Neuronal stem cell (in vitro differentiated cells): ENCODE measurements around the gene SOX12.

Experiments
- DNase-seq: peaks from one replicate; pipeline ENCODE4 v3.0.0-alpha.2; 2013; ENCODE audit warnings: low spot score
- H2AFZ ChIP-seq: one replicate; pipeline ENCODE4 v1.6.1; 2013; ENCODE audit warnings: mild to moderate bottlenecking, low read length, inconsistent platforms
- H2AK5ac ChIP-seq: 2 replicates; pipeline ENCODE4 v1.6.1; 2013; ENCODE audit warnings: low read depth, mild to moderate bottlenecking, inconsistent platforms, low read length, moderate library complexity, mixed read lengths
- H2BK120ac ChIP-seq: 2 replicates; pipeline ENCODE4 v1.6.1; 2013; ENCODE audit warnings: low read depth, mild to moderate bottlenecking, inconsistent platforms, low read length, moderate library complexity, mixed read lengths
- H2BK12ac ChIP-seq: one replicate; pipeline ENCODE4 v1.6.1; 2013; ENCODE audit warnings: low read length, inconsistent platforms
- H2BK15ac ChIP-seq: 2 replicates; pipeline ENCODE4 v1.6.1; 2013; ENCODE audit warnings: mild to moderate bottlenecking, low read length, inconsistent platforms, mixed read lengths
- H2BK5ac ChIP-seq: one replicate; pipeline ENCODE4 v1.6.1; 2013; ENCODE audit warnings: inconsistent platforms, mild to moderate bottlenecking, low read length, moderate library complexity
- H3K14ac ChIP-seq: one replicate; pipeline ENCODE4 v1.6.1; 2013; ENCODE audit warnings: low read length, inconsistent platforms
- H3K18ac ChIP-seq: 2 replicates; pipeline ENCODE4 v1.6.1; 2013; ENCODE audit warnings: low read length, inconsistent platforms
- H3K23ac ChIP-seq: 2 replicates; pipeline ENCODE4 v1.6.1; 2013; ENCODE audit warnings: low read depth, mild to moderate bottlenecking, mixed read lengths, low read length, inconsistent platforms; ENCODE audit not compliant: poor library complexity
- H3K27ac ChIP-seq: replicated peaks from 3 replicates; pipeline ENCODE4 v1.5.1; 2013; ENCODE audit warnings: low read length, inconsistent platforms
- H3K27me3 ChIP-seq, 3 experiments: 2 replicates each; pipeline ENCODE4 v1.6.1; 2013; ENCODE audit warnings: low read length in 3 of 3, mild to moderate bottlenecking in 2 of 3, inconsistent platforms in 1 of 3, low read depth in 1 of 3, mixed read lengths in 1 of 3, moderate library complexity in 1 of 3; ENCODE audit not compliant: control insufficient read depth in 3 of 3, insufficient read depth in 3 of 3
- H3K36me3 ChIP-seq, 2 donors: replicated peaks in 1 of 2; 2 replicates each; pipeline ENCODE4 v1.6.1; 2013; ENCODE audit warnings: low read length in 2 of 2; ENCODE audit not compliant: control insufficient read depth in 2 of 2, insufficient read depth in 2 of 2
- H3K4ac ChIP-seq: 2 replicates; pipeline ENCODE4 v1.6.1; 2013; ENCODE audit warnings: inconsistent platforms, mild to moderate bottlenecking, low read length, moderate library complexity
- H3K4me1 ChIP-seq, 2 donors: 1 replicate in 1 of 2; 2 replicates in 1 of 2; pipeline ENCODE4 v1.6.1; 2013; ENCODE audit warnings: low read length in 2 of 2, low read depth in 1 of 2; ENCODE audit not compliant: control insufficient read depth in 2 of 2, insufficient read depth in 1 of 2
- H3K4me2 ChIP-seq: one replicate; pipeline ENCODE4 v1.6.1; 2013; ENCODE audit warnings: mild to moderate bottlenecking, low read length, inconsistent platforms; ENCODE audit not compliant: insufficient read depth, poor library complexity, severe bottlenecking
- H3K4me3 ChIP-seq, 2 donors: 2 replicates each; pipeline ENCODE4 v1.5.1; 2013; ENCODE audit warnings: low read length in 2 of 2, mild to moderate bottlenecking in 2 of 2, inconsistent platforms in 1 of 2, moderate library complexity in 1 of 2
- H3K79me1 ChIP-seq: one replicate; pipeline ENCODE4 v1.6.1; 2013; ENCODE audit warnings: low read depth, mild to moderate bottlenecking, inconsistent platforms, low read length, moderate library complexity
- H3K9ac ChIP-seq: one replicate; pipeline ENCODE4 v1.6.1; 2013; ENCODE audit warnings: mild to moderate bottlenecking, low read depth, low read length, inconsistent platforms; ENCODE audit not compliant: poor library complexity
- H3K9me3 ChIP-seq, 2 donors: replicated peaks in 1 of 2; 2 replicates each; pipeline versions ENCODE3 to v1.6.1; 2013; ENCODE audit warnings: low read length in 2 of 2, mild to moderate bottlenecking in 2 of 2, inconsistent platforms in 1 of 2, low read depth in 1 of 2, mixed read lengths in 1 of 2, moderate library complexity in 1 of 2; ENCODE audit not compliant: control insufficient read depth in 2 of 2, insufficient read depth in 1 of 2
- H4K8ac ChIP-seq: one replicate; pipeline ENCODE4 v1.6.1; 2013; ENCODE audit warnings: low read depth, mild to moderate bottlenecking, inconsistent platforms, low read length, moderate library complexity
- H4K91ac ChIP-seq: one replicate; pipeline ENCODE4 v1.6.1; 2013; ENCODE audit warnings: low read length, low read depth, mild to moderate bottlenecking, inconsistent platforms; ENCODE audit not compliant: poor library complexity
- WGBS, 2 donors: extraction: QIAGEN DNeasy Blood & Tissue Kit; methylation state at CpG; one replicate each; pipeline ENCODE4 v1.1.7; 2013; ENCODE audit warnings: missing lambda C conversion rate in 2 of 2, mixed read lengths in 1 of 2; ENCODE audit not compliant: insufficient read length in 2 of 2, insufficient replicate concordance in 1 of 2; ENCODE audit errors: extremely low coverage in 2 of 2; 5-methylcytosine and 5-hydroxymethylcytosine counted together

The SOX12 gene

DNA sequence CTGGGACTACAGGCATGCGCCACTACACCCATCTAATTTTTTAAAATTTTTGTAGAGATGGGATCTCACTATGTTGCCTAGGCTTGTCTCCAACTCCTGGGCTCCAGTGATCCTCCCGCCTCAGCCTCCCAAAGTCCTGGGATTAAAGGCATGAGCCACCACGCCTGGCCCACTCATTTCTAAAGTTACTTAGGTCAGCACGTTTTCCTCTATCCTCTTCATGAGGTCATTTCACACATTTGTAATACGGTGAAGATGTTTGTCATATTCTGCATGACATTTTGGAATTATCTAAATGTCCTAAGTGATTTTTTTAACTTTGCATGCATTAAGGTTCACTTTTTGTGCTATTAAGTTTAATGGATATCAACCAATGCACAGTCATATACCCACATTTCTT lies 11.9 kb upstream of the SOX12 start:
- Histone ChIP-seq H3K36me3 (no peaks in the 10 kb centered on the region), H2AK5ac (no peak overlapping the region), H3K79me1 (no peaks in the 10 kb centered on the region), H3K4me2 (no peak overlapping the region), H3K4ac (no peak overlapping the region), H4K91ac (no peak overlapping the region), H2BK15ac (no peak overlapping the region), H4K8ac (no peak overlapping the region), H2AFZ (no peak overlapping the region), H3K27me3 (no peaks in the 10 kb centered on the region), H3K4me1 (peaks cover 4 to 10% of the 10 kb centered on the region in 2 donors), H2BK12ac (no peak overlapping the region), H2BK120ac (no peak overlapping the region), H3K4me3 (no peak overlapping the region), H3K18ac (no peak overlapping the region), H3K9me3 (no peaks in the 10 kb centered on the region), H3K23ac (no peak overlapping the region), H3K14ac (no peak overlapping the region), H2BK5ac (no peak overlapping the region), H3K27ac (no peak overlapping the region), H3K9ac (no peak overlapping the region)
- WGBS, 2 donors = no CpG with 5 or more reads among the region's 5 CpGs
- DNase-seq = no peak

DNA sequence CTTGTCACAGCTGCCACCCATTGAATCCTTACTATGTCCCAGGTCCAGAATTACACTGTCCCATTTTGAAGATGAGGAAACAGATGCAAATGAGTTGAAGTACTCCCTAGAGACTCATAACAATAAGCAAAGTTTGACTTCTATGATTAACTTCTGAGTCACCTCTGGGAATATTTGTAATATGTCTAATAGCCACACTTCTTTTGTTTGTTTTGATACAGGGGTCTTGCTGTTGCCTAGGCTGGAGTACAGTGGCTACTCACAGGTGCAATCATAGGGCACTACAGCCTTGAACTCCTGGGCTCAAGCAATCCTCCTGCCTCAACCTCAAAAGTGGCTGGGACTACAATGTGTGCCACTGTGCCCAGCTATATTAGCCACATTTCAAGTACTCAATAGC lies 11.4 kb upstream of the SOX12 start:
- Histone ChIP-seq H3K23ac (no peak overlapping the region), H3K27me3 (no peaks in the 10 kb centered on the region), H3K18ac (no peak overlapping the region), H3K9me3 (no peaks in the 10 kb centered on the region), H3K27ac (no peak overlapping the region), H2AK5ac (no peak overlapping the region), H2BK15ac (no peak overlapping the region), H2BK120ac (no peak overlapping the region), H2BK12ac (no peak overlapping the region), H3K4me2 (no peak overlapping the region), H3K79me1 (no peaks in the 10 kb centered on the region), H3K36me3 (no peaks in the 10 kb centered on the region), H3K4me1 (peaks cover 1 to 8% of the 10 kb centered on the region in 2 donors), H2BK5ac (no peak overlapping the region), H3K4me3 (no peak overlapping the region), H3K4ac (no peak overlapping the region), H3K9ac (no peak overlapping the region), H3K14ac (no peak overlapping the region), H4K91ac (no peak overlapping the region), H4K8ac (no peak overlapping the region), H2AFZ (no peak overlapping the region)
- no peak for DNase-seq

DNA sequence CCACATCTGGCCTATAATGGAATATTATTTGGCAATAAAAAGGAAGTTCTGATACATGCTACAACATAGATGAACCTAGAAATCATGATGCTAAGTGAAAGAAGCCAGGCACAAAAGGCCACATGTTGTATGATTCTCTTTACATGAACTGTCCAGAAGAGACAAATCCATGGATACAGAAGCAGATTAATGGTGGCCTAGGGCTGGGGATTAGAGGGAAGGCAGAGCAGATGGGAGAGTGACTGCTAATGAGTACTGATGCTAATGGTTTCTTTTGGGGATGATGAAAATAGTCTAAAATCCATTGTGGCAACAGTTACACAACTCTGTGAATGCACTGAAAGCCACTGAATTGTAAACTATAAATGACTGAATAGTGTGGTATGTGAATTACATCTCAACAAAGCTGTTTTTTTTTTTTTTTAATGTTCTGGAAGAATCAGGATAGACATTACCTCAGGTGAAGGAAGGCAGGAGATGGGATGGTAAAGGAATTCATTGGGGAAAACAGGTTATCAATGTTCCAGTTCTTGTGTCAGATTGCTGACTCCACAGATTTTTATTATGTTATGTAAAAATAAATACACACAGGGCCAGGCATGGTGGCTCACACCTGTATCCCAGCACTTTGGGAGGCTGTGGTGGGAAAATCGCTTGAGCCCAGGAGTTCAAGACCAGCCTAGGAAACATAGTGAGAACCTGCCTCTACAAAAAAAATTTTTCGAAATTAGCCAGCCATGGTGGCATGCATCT lies 8.9 kb upstream of the SOX12 start:
- no peak overlapping the region for H3K18ac ChIP-seq

DNA sequence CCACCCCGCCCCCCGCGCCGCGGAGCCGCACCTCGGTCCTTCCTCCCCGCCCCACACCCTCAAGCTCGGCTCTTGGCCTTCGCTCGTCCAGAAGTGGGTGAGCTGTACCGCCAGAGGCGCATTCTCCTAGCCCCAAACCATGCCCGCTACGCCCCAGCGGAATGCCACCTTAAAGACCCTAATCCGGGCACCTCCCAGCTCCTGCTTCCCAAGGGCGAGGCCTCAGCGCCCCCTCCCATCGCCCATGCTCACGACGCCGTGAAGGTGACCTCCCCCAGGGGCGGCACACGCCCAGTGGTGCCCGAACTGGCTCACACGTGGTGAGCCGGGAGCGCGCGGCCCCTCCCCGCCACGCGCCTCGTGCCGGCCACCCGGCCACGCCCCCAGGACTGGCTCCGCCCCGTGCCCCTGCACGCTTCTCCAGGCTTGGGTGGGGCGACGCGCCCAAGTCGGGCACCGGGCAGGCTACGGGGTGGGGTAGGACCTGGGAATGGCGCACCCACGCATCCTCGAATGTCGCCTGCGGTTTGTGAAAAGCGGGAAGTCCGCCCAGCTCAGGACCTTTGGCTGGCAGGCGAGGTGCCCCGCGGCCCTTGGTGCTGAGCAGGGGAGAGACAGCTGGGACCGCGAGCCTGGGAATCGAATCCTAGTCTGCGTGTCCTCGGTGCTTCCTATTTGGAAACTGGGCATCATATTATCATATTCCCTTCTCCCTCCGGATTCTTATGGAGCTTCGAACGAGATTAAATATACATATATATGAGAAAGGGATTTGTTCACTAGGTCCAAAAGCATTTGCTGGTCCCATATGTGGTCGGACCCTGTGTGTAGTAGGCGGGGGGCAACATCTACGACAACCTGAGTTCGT lies 941 bp upstream of the SOX12 start:
- Histone ChIP-seq H3K14ac (no peak overlapping the region), H3K9ac (peak overlapping the region; percentile 90), H3K23ac (peak overlapping the region; percentile 94), H3K36me3 (peaks cover 17 to 32% of the 10 kb centered on the region in 2 donors), H3K4me3 (peak overlapping the region; percentile 79 to 98), H3K4ac (no peak overlapping the region), H3K4me2 (peak overlapping the region; percentile 99), H4K8ac (no peak overlapping the region), H2BK120ac (no peak overlapping the region), H3K79me1 (peaks cover 7% of the 10 kb centered on the region), H2AFZ (peak overlapping the region; percentile 88), H2BK5ac (peak overlapping the region; percentile 84), H3K9me3 (peaks cover 0 to 4% of the 10 kb centered on the region in 2 donors), H3K18ac (peak overlapping the region; percentile 98), H4K91ac (no peak overlapping the region), H2AK5ac (no peak overlapping the region), H3K4me1 (peaks cover 14 to 22% of the 10 kb centered on the region in 2 donors), H3K27me3 (no peaks in the 10 kb centered on the region), H2BK15ac (peak overlapping the region; percentile 97), H2BK12ac (no peak overlapping the region), H3K27ac (peak overlapping the region; percentile 94)
- WGBS, 2 donors = no CpG with 5 or more reads among the region's 69 CpGs
- peak; percentile 90 for DNase-seq

More for the DNA sequence above, 8.9 kb upstream of the SOX12 start:
- Histone ChIP-seq H3K9ac (no peak overlapping the region), H3K4me3 (no peak overlapping the region), H2AFZ (no peak overlapping the region), H3K23ac (no peak overlapping the region), H3K79me1 (no peaks in the 10 kb centered on the region), H3K27me3 (no peaks in the 10 kb centered on the region), H3K4me1 (no peaks in the 10 kb centered on the region), H2BK120ac (no peak overlapping the region), H3K4me2 (no peak overlapping the region), H2AK5ac (no peak overlapping the region), H4K91ac (no peak overlapping the region), H2BK12ac (no peak overlapping the region), H4K8ac (no peak overlapping the region), H2BK15ac (no peak overlapping the region), H3K36me3 (peaks cover 3 to 11% of the 10 kb centered on the region in 2 donors), H3K14ac (no peak overlapping the region), H2BK5ac (no peak overlapping the region), H3K4ac (no peak overlapping the region), H3K27ac (no peak overlapping the region), H3K9me3 (peaks cover 0 to 4% of the 10 kb centered on the region in 2 donors)
- WGBS, 2 donors = no CpG with 5 or more reads among the region's 2 CpGs
- no peak for DNase-seq
